Measurements from ENCODE around the gene USO1. TPM values are rescaled to one million over a fixed set of nuclear protein-coding genes. Genes with fewer than 3 reads are reported as not detected.
"Not testable (repeated sequence)": the region's sequence is repeated elsewhere in the genome, so short reads cannot be mapped to it uniquely, and the experiment has no call there.

USO1 gene
- total and polyA plus RNA-seq, 2 of the 8 experiments (the other 6 are each of a cell fraction or from before 2014, with no cell fraction given): 57.3 to 198 TPM

DNA sequence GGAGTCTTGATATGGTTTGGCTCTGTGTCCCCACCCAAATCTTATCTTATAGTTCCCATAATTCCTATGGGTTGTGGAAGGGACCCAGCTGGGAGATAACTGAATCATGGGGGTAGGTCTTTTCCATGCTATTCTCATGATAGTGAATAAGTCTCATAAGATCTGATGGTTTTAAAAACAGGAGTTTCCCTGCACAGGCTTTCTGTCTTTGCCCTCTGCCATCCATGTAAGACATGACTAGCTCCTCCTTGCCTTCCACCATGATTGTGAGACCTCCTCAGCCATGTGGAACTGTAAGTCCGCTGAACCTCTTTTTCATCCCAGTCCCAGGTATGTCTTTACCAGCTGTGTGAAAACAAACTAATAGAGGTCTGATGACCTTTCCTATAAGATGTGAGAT is 37.3 kb upstream of the USO1 start:
- not testable (repeated sequence) for H3K14ac ChIP-seq (ENCODE audit: insufficient read length); H3K4me2 ChIP-seq (ENCODE audit: insufficient read depth in 1 of 2, low read depth in 2 of 2, low read length in 2 of 2); H3K56ac ChIP-seq (replicated peaks; ENCODE audit: insufficient read length, low read depth, low read length); H2BK12ac ChIP-seq (ENCODE audit: low read depth, low read length); H4K5ac ChIP-seq (ENCODE audit: insufficient read length, low read depth, low read length); H3K9ac ChIP-seq (replicated peaks in 1 of 4; ENCODE audit: extremely low read depth in 1 of 4, low read depth in 3 of 4, low read length in 3 of 4); H3K23ac ChIP-seq (ENCODE audit: insufficient read length); H3K18ac ChIP-seq (ENCODE audit: extremely low read depth, low read length); H3K4me3 ChIP-seq (ENCODE audit: extremely low read depth in 1 of 4, insufficient read depth in 2 of 4, low read depth in 3 of 4, low read length in 4 of 4); H2BK15ac ChIP-seq (ENCODE audit: low read length); H3K4ac ChIP-seq (replicated peaks; ENCODE audit: insufficient read length, low read depth, low read length); H4K20me1 ChIP-seq (replicated peaks in 1 of 2; ENCODE audit: control insufficient read depth in 1 of 2, insufficient read depth in 2 of 2, low read length in 2 of 2); H4K8ac ChIP-seq (ENCODE audit: extremely low read depth, insufficient read depth, low read length); FAIRE-seq; H3K27me3 ChIP-seq (replicated peaks in 1 of 4; ENCODE audit: control insufficient read depth in 3 of 4, extremely low read depth in 1 of 4, insufficient read depth in 3 of 4, low read length in 3 of 4); H2BK120ac ChIP-seq (replicated peaks; ENCODE audit: low read depth, low read length); H2BK20ac ChIP-seq (ENCODE audit: low read length); H3K23me2 ChIP-seq (ENCODE audit: low read depth, low read length); H2AFZ ChIP-seq (ENCODE audit: low read length); H2BK5ac ChIP-seq (ENCODE audit: low read depth, low read length); H3K27ac ChIP-seq (ENCODE audit: low read depth, low read length); H3K9me3 ChIP-seq (ENCODE audit: insufficient read depth in 2 of 2, low read depth in 1 of 2, low read length in 1 of 2); H2AK5ac ChIP-seq (ENCODE audit: low read depth, low read length); H3K79me1 ChIP-seq (ENCODE audit: low read depth, low read length); H3K4me1 ChIP-seq (replicated peaks in 1 of 4; ENCODE audit: control insufficient read depth in 3 of 4, insufficient read depth in 4 of 4, low read length in 3 of 4); H4K91ac ChIP-seq (replicated peaks; ENCODE audit: insufficient read length, low read length)
- peaks cover 0 to 29% (median 13%) of the 10 kb centered on the region in 4 experiments; a peak in 2 of 8 replicates for H3K36me3 ChIP-seq (ENCODE audit: control insufficient read depth in 2 of 4, insufficient read depth in 4 of 4, low read length in 3 of 4)
- POLR2A ChIA-PET (ENCODE audit: partially characterized antibody): interaction anchor here (0.6 to 1.4 kb wide), 5 partner anchors 9 to 435 kb away, joined by 3 read pairs; no protein-coding TSS in a partner anchor
- peaks cover 0 to 29% of the 10 kb centered on the region in 2 experiments; a peak in 2 of 4 replicates for H3K79me2 ChIP-seq (ENCODE audit: control insufficient read depth in 1 of 2, insufficient read depth in 2 of 2, low read length in 2 of 2)
- whole genome bisulfite sequencing, 2 experiments (ENCODE audit: extremely low coverage in 1 of 2, insufficient coverage in 1 of 2, insufficient read length in 1 of 2, insufficient replicate concordance in 2 of 2, low coverage in 1 of 2, low lambda C conversion rate in 2 of 2, missing lambda C conversion rate in 1 of 2): 94% methylated on average over 1 of the region's 1 CpG; no CpG with 5 or more reads in 1 of the 2 experiments
- DNase-seq (ENCODE audit: low read depth in 1 of 2, low spot score in 2 of 2): peak in 1 of 2 experiments; percentile 31
- CTCF ChIA-PET (ENCODE audit: partially characterized antibody): interaction anchor here (0.8 to 1.6 kb wide), 2 partner anchors 11 to 33 kb away, joined by 3 to 7 read pairs; no protein-coding TSS in a partner anchor

GRCh38 chr4:75692066-75692465 is 32.3 kb upstream of the USO1 start:
- not testable (repeated sequence) for H4K8ac ChIP-seq (ENCODE audit: extremely low read depth, insufficient read depth, low read length); H4K91ac ChIP-seq (replicated peaks; ENCODE audit: insufficient read length, low read length); H3K4ac ChIP-seq (replicated peaks; ENCODE audit: insufficient read length, low read depth, low read length); H3K4me3 ChIP-seq (ENCODE audit: extremely low read depth in 1 of 4, insufficient read depth in 2 of 4, low read depth in 3 of 4, low read length in 4 of 4); H3K27me3 ChIP-seq (replicated peaks in 1 of 4; ENCODE audit: control insufficient read depth in 3 of 4, extremely low read depth in 1 of 4, insufficient read depth in 3 of 4, low read length in 3 of 4); H3K9ac ChIP-seq (replicated peaks in 1 of 4; ENCODE audit: extremely low read depth in 1 of 4, low read depth in 3 of 4, low read length in 3 of 4); H3K27ac ChIP-seq (ENCODE audit: low read depth, low read length); H4K5ac ChIP-seq (ENCODE audit: insufficient read length, low read depth, low read length); H2BK5ac ChIP-seq (ENCODE audit: low read depth, low read length); H2BK20ac ChIP-seq (ENCODE audit: low read length); H3K18ac ChIP-seq (ENCODE audit: extremely low read depth, low read length); H2BK12ac ChIP-seq (ENCODE audit: low read depth, low read length); H4K20me1 ChIP-seq (replicated peaks in 1 of 2; ENCODE audit: control insufficient read depth in 1 of 2, insufficient read depth in 2 of 2, low read length in 2 of 2); H3K56ac ChIP-seq (replicated peaks; ENCODE audit: insufficient read length, low read depth, low read length); H2AK5ac ChIP-seq (ENCODE audit: low read depth, low read length); H2BK15ac ChIP-seq (ENCODE audit: low read length); H3K23ac ChIP-seq (ENCODE audit: insufficient read length); H2AFZ ChIP-seq (ENCODE audit: low read length); H3K4me2 ChIP-seq (ENCODE audit: insufficient read depth in 1 of 2, low read depth in 2 of 2, low read length in 2 of 2); H3K4me1 ChIP-seq (replicated peaks in 1 of 4; ENCODE audit: control insufficient read depth in 3 of 4, insufficient read depth in 4 of 4, low read length in 3 of 4); H3K79me1 ChIP-seq (ENCODE audit: low read depth, low read length); H3K9me3 ChIP-seq (ENCODE audit: insufficient read depth in 2 of 2, low read depth in 1 of 2, low read length in 1 of 2); H3K23me2 ChIP-seq (ENCODE audit: low read depth, low read length); FAIRE-seq; H3K14ac ChIP-seq (ENCODE audit: insufficient read length); H2BK120ac ChIP-seq (replicated peaks; ENCODE audit: low read depth, low read length)
- peak in 1 of 2 experiments; percentile 31 for DNase-seq (ENCODE audit: low read depth in 1 of 2, low spot score in 2 of 2)
- 97% methylated on average over 5 of the region's 5 CpGs; no CpG with 5 or more reads in 1 of the 2 experiments for WGBS, 2 experiments (ENCODE audit: extremely low coverage in 1 of 2, insufficient coverage in 1 of 2, insufficient read length in 1 of 2, insufficient replicate concordance in 2 of 2, low coverage in 1 of 2, low lambda C conversion rate in 2 of 2, missing lambda C conversion rate in 1 of 2)
- CTCF ChIA-PET (ENCODE audit: partially characterized antibody): interaction anchor here (1.1 to 3.6 kb wide), 5 partner anchors 9 to 38 kb away, joined by 4 to 17 read pairs (median 4); no protein-coding TSS in a partner anchor
- Histone ChIP-seq H3K79me2 (ENCODE audit: control insufficient read depth in 1 of 2, insufficient read depth in 2 of 2, low read length in 2 of 2) (peaks cover 4 to 51% of the 10 kb centered on the region in 2 experiments), H3K36me3 (ENCODE audit: control insufficient read depth in 2 of 4, insufficient read depth in 4 of 4, low read length in 3 of 4) (peaks cover 0 to 45% (median 18%) of the 10 kb centered on the region in 4 experiments; a peak in 4 of 8 replicates)
- POLR2A ChIA-PET (ENCODE audit: partially characterized antibody): interaction anchor here (0.9 to 1.7 kb wide), 3 partner anchors 17 to 32 kb away, joined by 3 to 7 read pairs (median 4); partner anchors contain the start of gene USO1
